Adipocyte (in vitro differentiated cells): ENCODE data around the gene SMG5.
"Not testable (repeated sequence)": the region's sequence is repeated elsewhere in the genome, so short reads cannot be mapped to it uniquely, and the experiment has no call there.

ENCODE experiments used
- DNase-seq: peaks from one replicate; pipeline ENCODE4 v3.0.0-alpha.2; 2015; ENCODE audit warnings: low read depth
- H3K27me3 ChIP-seq: replicated peaks from 2 replicates; pipeline ENCODE4 v1.7.0; 2013; ENCODE audit warnings: mild to moderate bottlenecking, low read length, moderate library complexity; ENCODE audit not compliant: control insufficient read depth, insufficient read depth
- H3K36me3 ChIP-seq: 2 replicates; pipeline ENCODE4 v1.7.0; 2013; ENCODE audit warnings: low read length, mild to moderate bottlenecking, moderate library complexity; ENCODE audit not compliant: control insufficient read depth, insufficient read depth, severe bottlenecking
- H3K4me1 ChIP-seq: 2 replicates; pipeline ENCODE4 v1.7.0; 2013; ENCODE audit warnings: mild to moderate bottlenecking, low read length, moderate library complexity; ENCODE audit not compliant: control insufficient read depth, insufficient read depth
- H3K4me3 ChIP-seq: 2 replicates; pipeline ENCODE4 v1.7.0; 2013; ENCODE audit warnings: mild to moderate bottlenecking, low read length, moderate library complexity
- H3K9ac ChIP-seq: 2 replicates; pipeline ENCODE4 v1.7.0; 2013; ENCODE audit warnings: mild to moderate bottlenecking, low read length, moderate library complexity
- H3K9me3 ChIP-seq: 2 replicates; pipeline ENCODE4 v1.7.0; 2013; ENCODE audit warnings: mild to moderate bottlenecking, low read length, moderate library complexity; ENCODE audit not compliant: control insufficient read depth

The SMG5 gene

GRCh38 chr1:156282479-156283222 is at the start of gene SMG5:
TSS of gene SMG5 (minus strand) at chr1:156282825. CDS start at chr1:156282680, 145 bp downstream.
- Histone ChIP-seq H3K9me3 (no peaks in the 10 kb centered on the region), H3K27me3 (no peaks in the 10 kb centered on the region), H3K9ac (peak within 1 kb of the TSS; percentile 88), H3K4me1 (peaks cover 31% of the 10 kb centered on the region), H3K36me3 (peaks cover 12% of the 10 kb centered on the region), H3K4me3 (peak within 1 kb of the TSS; percentile 96)
- peak; percentile 99 for DNase-seq

- H3K4me1 ChIP-seq, H3K27me3 ChIP-seq, H3K9ac ChIP-seq, H3K4me3 ChIP-seq, H3K9me3 ChIP-seq: not testable (repeated sequence)
- peak; percentile 41 for DNase-seq
- peaks cover 72% of the 10 kb centered on the region for H3K36me3 ChIP-seq
Observed at GRCh38 chr1:156323179-156323578, 40.6 kb upstream of the SMG5 start.

GRCh38 chr1:156320560-156320959 is 37.9 kb upstream of the SMG5 start:
- Histone ChIP-seq H3K9me3 (no peaks in the 10 kb centered on the region), H3K4me3 (no peak overlapping the region), H3K9ac (no peak overlapping the region), H3K36me3 (peaks cover 91% of the 10 kb centered on the region), H3K4me1 (no peaks in the 10 kb centered on the region), H3K27me3 (no peaks in the 10 kb centered on the region)
- DNase-seq = no peak

GRCh38 chr1:156319664-156320063 is 37.0 kb upstream of the SMG5 start:
- H3K36me3 ChIP-seq = peaks cover 91% of the 10 kb centered on the region
- H3K4me1 ChIP-seq = no peaks in the 10 kb centered on the region
- H3K9me3 ChIP-seq = no peaks in the 10 kb centered on the region
- DNase-seq = peak; percentile 67
- H3K4me3 ChIP-seq = no peak overlapping the region
- no peak overlapping the region for H3K9ac ChIP-seq
- no peaks in the 10 kb centered on the region for H3K27me3 ChIP-seq

GRCh38 chr1:156316909-156317308 is 34.3 kb upstream of the SMG5 start:
- Histone ChIP-seq H3K9ac (no peak overlapping the region), H3K36me3 (peaks cover 99% of the 10 kb centered on the region)

GRCh38 chr1:156310962-156311361 is 28.3 kb upstream of the SMG5 start:
- Histone ChIP-seq H3K36me3 (peaks cover 92% of the 10 kb centered on the region), H3K27me3 (no peaks in the 10 kb centered on the region), H3K4me1 (peaks cover 9% of the 10 kb centered on the region), H3K9ac (no peak overlapping the region), H3K4me3 (no peak overlapping the region), H3K9me3 (no peaks in the 10 kb centered on the region)
- peak; percentile 39 for DNase-seq

More at GRCh38 chr1:156316909-156317308, 34.3 kb upstream of the SMG5 start:
- no peaks in the 10 kb centered on the region for H3K9me3 ChIP-seq
- no peak for DNase-seq
- H3K4me3 ChIP-seq = no peak overlapping the region
- no peaks in the 10 kb centered on the region for H3K4me1 ChIP-seq
- H3K27me3 ChIP-seq = no peaks in the 10 kb centered on the region

- H3K27me3 ChIP-seq = no peaks in the 10 kb centered on the region
- peaks cover 9% of the 10 kb centered on the region for H3K4me1 ChIP-seq
- peak; percentile 27 for DNase-seq
- H3K4me3 ChIP-seq = no peak overlapping the region
- no peaks in the 10 kb centered on the region for H3K9me3 ChIP-seq
- H3K36me3 ChIP-seq = peaks cover 73% of the 10 kb centered on the region
- H3K9ac ChIP-seq = no peak overlapping the region
Observed at GRCh38 chr1:156308078-156308477, 25.5 kb upstream of the SMG5 start.

GRCh38 chr1:156305215-156305614 is 22.6 kb upstream of the SMG5 start:
- no peak for DNase-seq
- no peaks in the 10 kb centered on the region for H3K4me1 ChIP-seq
- no peak overlapping the region for H3K4me3 ChIP-seq
- H3K9ac ChIP-seq = no peak overlapping the region
- peaks cover 44% of the 10 kb centered on the region for H3K36me3 ChIP-seq
- no peaks in the 10 kb centered on the region for H3K9me3 ChIP-seq
- no peaks in the 10 kb centered on the region for H3K27me3 ChIP-seq

GRCh38 chr1:156303241-156303640 is 20.6 kb upstream of the SMG5 start:
- H3K27me3 ChIP-seq = no peaks in the 10 kb centered on the region
- DNase-seq = no peak

GRCh38 chr1:156298852-156299357 is 16.3 kb upstream of the SMG5 start, which contains the start of gene VHLL:
TSS of gene VHLL (minus strand) at chr1:156299307. CDS start at chr1:156299189, 118 bp downstream.
- no peak within 1 kb of the TSS for H3K9ac ChIP-seq

More at GRCh38 chr1:156303241-156303640, 20.6 kb upstream of the SMG5 start:
- H3K9me3 ChIP-seq = no peaks in the 10 kb centered on the region
- no peak overlapping the region for H3K4me3 ChIP-seq
- H3K4me1 ChIP-seq = no peaks in the 10 kb centered on the region
- peaks cover 26% of the 10 kb centered on the region for H3K36me3 ChIP-seq
- H3K9ac ChIP-seq = no peak overlapping the region

GRCh38 chr1:156295391-156295947 is 12.8 kb upstream of the SMG5 start, which contains the start of gene GLMP:
TSS of gene GLMP (minus strand) at chr1:156295679. CDS start at chr1:156295645, 34 bp downstream.
- no peaks in the 10 kb centered on the region for H3K27me3 ChIP-seq
- peak within 1 kb of the TSS; percentile 92 for H3K9ac ChIP-seq
- peak; percentile 87 for DNase-seq
- no peaks in the 10 kb centered on the region for H3K36me3 ChIP-seq
- H3K4me3 ChIP-seq = peak within 1 kb of the TSS; percentile 91
- H3K9me3 ChIP-seq = no peaks in the 10 kb centered on the region
- H3K4me1 ChIP-seq = peaks cover 25% of the 10 kb centered on the region

More at GRCh38 chr1:156298852-156299357, 16.3 kb upstream of the SMG5 start, which contains the start of gene VHLL:
- H3K36me3 ChIP-seq = peaks cover 3% of the 10 kb centered on the region
- peaks cover 11% of the 10 kb centered on the region for H3K4me1 ChIP-seq
- H3K9me3 ChIP-seq = no peaks in the 10 kb centered on the region
- no peaks in the 10 kb centered on the region for H3K27me3 ChIP-seq
- DNase-seq = no peak
- H3K4me3 ChIP-seq = no peak within 1 kb of the TSS
